Measurements from ENCODE around the gene DUSP18. TPM values are rescaled to one million over a fixed set of nuclear protein-coding genes. Genes with fewer than 3 reads are reported as not detected.

Gene DUSP18
- polyA plus RNA-seq, 1 of the 3 experiments (the other 2 are of a cell fraction) = 11.7 TPM

DNA sequence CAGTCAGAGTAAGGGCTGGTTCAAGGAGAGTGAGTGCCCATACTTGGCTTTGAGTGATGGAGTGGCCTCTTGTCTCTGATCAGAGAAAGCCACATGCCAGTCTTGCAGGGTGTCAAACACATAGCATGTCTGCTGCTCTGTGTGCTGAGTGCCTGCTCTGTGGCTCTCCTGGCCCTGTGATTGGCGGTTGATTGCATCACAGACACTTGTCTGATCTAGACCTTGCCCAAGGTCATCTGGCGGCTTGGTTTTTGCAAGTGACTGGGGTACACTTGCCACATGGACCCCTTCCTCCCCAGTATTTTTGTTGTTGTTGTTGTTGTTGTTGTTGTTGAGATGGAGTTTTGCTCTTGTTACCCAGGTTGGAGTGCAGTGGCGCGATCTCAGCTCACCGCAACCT, 37.3 kb upstream of the DUSP18 start (continued):
- TF ChIP-seq SIN3A (IDR thresholded peaks at IDR 0.05; ENCODE audit: borderline replicate concordance, low read depth, low read length) (no peak), RCOR1 (IDR thresholded peaks at IDR 0.05; ENCODE audit: low read length) (no peak), NFIC (IDR thresholded peaks at IDR 0.05; ENCODE audit: borderline replicate concordance) (no peak), GABPA (IDR thresholded peaks at IDR 0.05; ENCODE audit: low read depth) (no peak)

DNA sequence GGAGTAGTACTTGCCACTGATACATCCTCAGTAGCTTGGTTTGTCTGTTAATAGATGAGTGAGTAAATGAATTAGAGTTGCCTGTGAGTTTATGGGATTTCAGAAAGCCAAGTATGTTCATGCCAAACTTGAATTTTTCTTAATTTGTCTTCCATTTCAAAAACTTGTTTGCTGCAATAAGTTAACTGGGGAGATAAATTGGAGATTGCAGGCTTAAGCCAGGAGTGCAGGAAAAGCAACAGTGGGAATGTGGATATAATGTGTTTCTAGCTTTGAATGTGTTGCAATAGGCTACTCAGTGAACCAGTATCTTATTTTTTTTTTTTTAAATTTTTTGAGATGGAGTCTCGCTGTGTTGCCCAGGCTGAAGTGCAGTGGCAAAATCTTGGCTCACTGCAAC, 35.2 kb upstream of the DUSP18 start:
- CTCF ChIA-PET = interaction anchor here (0.8 to 2.5 kb wide), 3 partner anchors 8 to 277 kb away, joined by 3 to 11 read pairs (median 3); partner anchors contain the start of genes OSBP2 and SLC35E4
- Histone ChIP-seq H3K9ac (no peak overlapping the region), H3K27me3 (ENCODE audit: insufficient read depth) (no peaks in the 10 kb centered on the region), H2AFZ (ENCODE audit: low read depth) (no peak overlapping the region), H3K9me3 (no peaks in the 10 kb centered on the region), H3K4me2 (no peak overlapping the region), H3K9me2 (no peaks in the 10 kb centered on the region), H3K79me2 (ENCODE audit: insufficient read depth) (no peaks in the 10 kb centered on the region), H3K4me3 (ENCODE audit: low read depth in 2 of 2, low read length in 1 of 2) (no peak overlapping the region), H3F3A (replicated peaks; ENCODE audit: insufficient read depth) (peaks cover 14% of the 10 kb centered on the region), H3K36me3 (replicated peaks in 1 of 2; ENCODE audit: control insufficient read depth in 1 of 2, insufficient read depth in 2 of 2, low read length in 1 of 2) (no peaks in the 10 kb centered on the region), H3K27ac (ENCODE audit: low read depth in 2 of 2, low read length in 1 of 2) (no peak overlapping the region), H4K20me1 (ENCODE audit: insufficient read depth) (no peaks in the 10 kb centered on the region), H3K4me1 (ENCODE audit: control insufficient read depth in 1 of 2, insufficient read depth in 2 of 2, low read depth in 1 of 2, low read length in 1 of 2) (peaks cover 7 to 9% of the 10 kb centered on the region in 2 experiments; a peak in 2 of 4 replicates)
- DNase-seq = no peak
- POLR2A ChIA-PET = interaction anchor here (0.7 kb wide), 1 partner anchor 8 kb away, joined by 3 read pairs; no protein-coding TSS in a partner anchor
- TF ChIP-seq, protein P1, sequence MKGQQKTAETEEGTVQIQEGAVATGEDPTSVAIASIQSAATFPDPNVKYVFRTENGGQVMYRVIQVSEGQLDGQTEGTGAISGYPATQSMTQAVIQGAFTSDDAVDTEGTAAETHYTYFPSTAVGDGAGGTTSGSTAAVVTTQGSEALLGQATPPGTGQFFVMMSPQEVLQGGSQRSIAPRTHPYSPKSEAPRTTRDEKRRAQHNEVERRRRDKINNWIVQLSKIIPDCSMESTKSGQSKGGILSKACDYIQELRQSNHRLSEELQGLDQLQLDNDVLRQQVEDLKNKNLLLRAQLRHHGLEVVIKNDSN (IDR thresholded peaks at IDR 0.05; ENCODE audit: borderline replicate concordance, low read depth) = no peak
- TF ChIP-seq CHD2 (IDR thresholded peaks at IDR 0.05; ENCODE audit: low read length, partially characterized antibody) (no peak), MEF2A (IDR thresholded peaks at IDR 0.05; ENCODE audit: borderline replicate concordance, low read depth) (no peak), NFIC (IDR thresholded peaks at IDR 0.05; ENCODE audit: borderline replicate concordance) (no peak), RXRA (IDR thresholded peaks at IDR 0.05; ENCODE audit: borderline replicate concordance, low read depth) (no peak), ELF1 (IDR thresholded peaks at IDR 0.05) (no peak), GABPA (IDR thresholded peaks at IDR 0.05; ENCODE audit: low read depth) (no peak), RAD21 (IDR thresholded peaks at IDR 0.05; ENCODE audit: low read length) (no peak), NRF1 (IDR thresholded peaks at IDR 0.05; ENCODE audit: low read depth, low read length) (no peak)
- WGBS (ENCODE audit: low lambda C conversion rate) = 100% methylated on average over 1 of the region's 1 CpG

DNA sequence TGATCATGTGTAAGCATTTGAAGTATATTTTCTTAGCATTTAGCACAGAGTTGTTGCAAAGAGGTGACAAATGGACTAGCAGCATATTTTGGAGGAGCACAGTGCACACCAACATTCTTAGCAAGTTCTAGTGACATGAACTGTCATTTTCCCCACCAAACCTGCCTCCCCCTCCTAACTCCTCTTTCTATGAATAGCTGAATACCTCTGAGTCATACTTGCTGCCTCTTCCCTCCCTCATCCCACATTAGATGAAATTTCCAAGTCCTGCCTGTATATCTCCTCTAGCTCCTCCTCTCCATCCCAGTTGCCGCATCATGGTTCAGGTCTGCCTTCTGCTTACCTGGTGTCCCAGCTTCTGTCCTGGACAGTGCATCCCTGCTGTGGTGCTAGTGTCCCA, 34.2 kb upstream of the DUSP18 start:
- H2AFZ ChIP-seq (ENCODE audit: low read depth) = no peak overlapping the region
- H3K4me3 ChIP-seq (ENCODE audit: low read depth in 2 of 2, low read length in 1 of 2) = no peak overlapping the region
- peaks cover 14% of the 10 kb centered on the region for H3F3A ChIP-seq (replicated peaks; ENCODE audit: insufficient read depth)
- H3K36me3 ChIP-seq (replicated peaks in 1 of 2; ENCODE audit: control insufficient read depth in 1 of 2, insufficient read depth in 2 of 2, low read length in 1 of 2) = no peaks in the 10 kb centered on the region
- no peaks in the 10 kb centered on the region for H3K27me3 ChIP-seq (ENCODE audit: insufficient read depth)
- ChIA-PET POLR2A (no interaction called here), CTCF (interaction anchor here (1.2 to 2.5 kb wide), 2 partner anchors 53 to 67 kb away, joined by 3 to 11 read pairs; partner anchors contain the start of gene SLC35E4)
- TF ChIP-seq, protein P2, sequence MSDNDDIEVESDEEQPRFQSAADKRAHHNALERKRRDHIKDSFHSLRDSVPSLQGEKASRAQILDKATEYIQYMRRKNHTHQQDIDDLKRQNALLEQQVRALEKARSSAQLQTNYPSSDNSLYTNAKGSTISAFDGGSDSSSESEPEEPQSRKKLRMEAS (IDR thresholded peaks at IDR 0.05; ENCODE audit: low read depth) = no peak
- TF ChIP-seq NFIC (IDR thresholded peaks at IDR 0.05; ENCODE audit: borderline replicate concordance) (no peak), RFX5 (IDR thresholded peaks at IDR 0.05; ENCODE audit: low read length) (no peak), RCOR1 (IDR thresholded peaks at IDR 0.05; ENCODE audit: low read length) (no peak), MXI1 (IDR thresholded peaks at IDR 0.05; ENCODE audit: low read depth, low read length) (no peak), YY1 (IDR thresholded peaks at IDR 0.05; ENCODE audit: low read depth) (no peak), JUND (IDR thresholded peaks at IDR 0.05) (peak; percentile 51), FOSL2 (IDR thresholded peaks at IDR 0.05; ENCODE audit: borderline replicate concordance, low read depth) (peak; percentile 66), GABPA (IDR thresholded peaks at IDR 0.05; ENCODE audit: low read depth) (no peak), SMC3 (IDR thresholded peaks at IDR 0.05; ENCODE audit: low read depth, low read length) (no peak)
- TF ChIP-seq, protein P3, sequence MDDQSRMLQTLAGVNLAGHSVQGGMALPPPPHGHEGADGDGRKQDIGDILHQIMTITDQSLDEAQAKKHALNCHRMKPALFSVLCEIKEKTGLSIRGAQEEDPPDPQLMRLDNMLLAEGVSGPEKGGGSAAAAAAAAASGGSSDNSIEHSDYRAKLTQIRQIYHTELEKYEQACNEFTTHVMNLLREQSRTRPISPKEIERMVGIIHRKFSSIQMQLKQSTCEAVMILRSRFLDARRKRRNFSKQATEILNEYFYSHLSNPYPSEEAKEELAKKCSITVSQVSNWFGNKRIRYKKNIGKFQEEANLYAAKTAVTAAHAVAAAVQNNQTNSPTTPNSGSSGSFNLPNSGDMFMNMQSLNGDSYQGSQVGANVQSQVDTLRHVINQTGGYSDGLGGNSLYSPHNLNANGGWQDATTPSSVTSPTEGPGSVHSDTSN (IDR thresholded peaks at IDR 0.05) = peak; percentile 47
- DNase-seq = no peak
- H3K79me2 ChIP-seq (ENCODE audit: insufficient read depth) = no peaks in the 10 kb centered on the region
- H3K27ac ChIP-seq (ENCODE audit: low read depth in 2 of 2, low read length in 1 of 2) = no peak overlapping the region
- H3K9me3 ChIP-seq = no peaks in the 10 kb centered on the region
- 67% methylated on average over 1 of the region's 1 CpG for WGBS (ENCODE audit: low lambda C conversion rate)
- no peak overlapping the region for H3K9ac ChIP-seq
- H4K20me1 ChIP-seq (ENCODE audit: insufficient read depth) = no peaks in the 10 kb centered on the region
- no peaks in the 10 kb centered on the region for H3K9me2 ChIP-seq
- peaks cover 7 to 9% of the 10 kb centered on the region in 2 experiments; a peak in 2 of 4 replicates for H3K4me1 ChIP-seq (ENCODE audit: control insufficient read depth in 1 of 2, insufficient read depth in 2 of 2, low read depth in 1 of 2, low read length in 1 of 2)
- peak overlapping the region; percentile 54 for H3K4me2 ChIP-seq
